Neural cell (in vitro differentiated cells): ENCODE results near the gene ADARB1. TPM values are rescaled to one million over a fixed set of nuclear protein-coding genes. Genes with fewer than 3 reads are reported as not detected.

Source experiments
- H2AFZ ChIP-seq: fragments of 200-600, 300-800 bp; sonication (generic), shearing (Covaris generic); 2 replicates; pipeline ENCODE4 v1.6.0; 2014; ENCODE audit warnings: low read depth, mild to moderate bottlenecking, antibody characterized with exemption, low read length, moderate library complexity
- H3F3A ChIP-seq: fragments of 200-600 bp; shearing (Covaris generic); 2 replicates; pipeline ENCODE4 v1.6.1; 2016; ENCODE audit warnings: mild to moderate bottlenecking, moderate library complexity, mixed read lengths, antibody characterized with exemption, low read length; ENCODE audit not compliant: insufficient read depth, poor library complexity, severe bottlenecking
- H3K27ac ChIP-seq: fragments of 200-600, 300-800 bp; sonication (generic), shearing (Covaris generic); 2 replicates; pipeline ENCODE4 v1.5.1; 2014; ENCODE audit warnings: mild to moderate bottlenecking, low read length, moderate library complexity
- H3K27me3 ChIP-seq: fragments of 300-800, 200-600 bp; sonication (generic), shearing (Covaris generic); 2 replicates; pipeline ENCODE4 v1.6.0; 2014; ENCODE audit warnings: mild to moderate bottlenecking, low read depth, low read length, moderate library complexity; ENCODE audit not compliant: insufficient read depth
- H3K36me3 ChIP-seq: fragments of 300-800, 200-600 bp; sonication (generic), shearing (Covaris generic); 2 replicates; pipeline ENCODE4 v1.5.1; 2014; ENCODE audit warnings: mild to moderate bottlenecking, antibody characterized with exemption, low read length, moderate library complexity; ENCODE audit not compliant: insufficient read depth
- H3K4me2 ChIP-seq: fragments of 300-800, 200-600 bp; sonication (generic), shearing (Covaris generic); 2 replicates; pipeline ENCODE4 v1.6.0; 2014; ENCODE audit warnings: mild to moderate bottlenecking, low read length
- H3K4me3 ChIP-seq: fragments of 300-800, 200-600 bp; sonication (generic), shearing (Covaris generic); 2 replicates; pipeline ENCODE4 v1.5.1; 2014; ENCODE audit warnings: mild to moderate bottlenecking, low read length, moderate library complexity
- H3K79me2 ChIP-seq: fragments of 200-600 bp; shearing (Covaris generic); replicated peaks from 2 replicates; pipeline ENCODE4 v1.6.0; 2014; ENCODE audit warnings: mild to moderate bottlenecking, low read length, moderate library complexity; ENCODE audit not compliant: insufficient read depth
- H3K9ac ChIP-seq: fragments of 300-800, 200-600 bp; sonication (generic), shearing (Covaris generic); 2 replicates; pipeline ENCODE4 v1.6.1; 2016; ENCODE audit warnings: mild to moderate bottlenecking, low read length, mixed read lengths
- H3K9me2 ChIP-seq: fragments of 200-600 bp; shearing (Covaris generic); 2 replicates; pipeline ENCODE4 v1.6.1; 2016; ENCODE audit warnings: mild to moderate bottlenecking, low read length, mixed read lengths; ENCODE audit not compliant: insufficient read depth
- H3K9me3 ChIP-seq: fragments of 200-600, 300-800 bp; sonication (generic), shearing (Covaris generic); 2 replicates; pipeline ENCODE4 v1.6.1; 2016; ENCODE audit warnings: mild to moderate bottlenecking, mixed run types, low read length, moderate library complexity, mixed read lengths
- H4K20me1 ChIP-seq: fragments of 200-600 bp; shearing (Covaris generic); 2 replicates; pipeline ENCODE4 v1.6.1; 2016; ENCODE audit warnings: mild to moderate bottlenecking, mixed run types; ENCODE audit not compliant: insufficient read depth
- EP300 ChIP-seq: fragments of 450-650 bp; conservative IDR thresholded peaks from 2 replicates; pipeline ENCODE4 v1.6.1; 2014; ENCODE audit warnings: antibody characterized with exemption, mild to moderate bottlenecking, moderate library complexity; ENCODE audit not compliant: poor library complexity, severe bottlenecking
- EZH2 ChIP-seq: fragments of 200-600, 300-800 bp; shearing (Covaris generic), sonication (generic); IDR thresholded peaks from 2 replicates; pipeline ENCODE4 v1.6.1; 2014; ENCODE audit warnings: antibody characterized with exemption, low read length, borderline replicate concordance, mild to moderate bottlenecking; ENCODE audit not compliant: insufficient read depth, poor library complexity, severe bottlenecking
- MXI1 ChIP-seq: fragments of 450-650 bp; conservative IDR thresholded peaks from 2 replicates; pipeline ENCODE4 v1.6.1; 2014; ENCODE audit warnings: antibody characterized with exemption, mild to moderate bottlenecking; ENCODE audit not compliant: poor library complexity, severe bottlenecking
- POLR2AphosphoS5 ChIP-seq: IDR thresholded peaks from 2 replicates; pipeline ENCODE4 v1.6.1; 2012
- RAD21 ChIP-seq: fragments of 450-650 bp; conservative IDR thresholded peaks from 2 replicates; pipeline ENCODE4 v1.6.1; 2014; ENCODE audit warnings: antibody characterized with exemption, mild to moderate bottlenecking, moderate library complexity
- SMC3 ChIP-seq: fragments of 450-650 bp; conservative IDR thresholded peaks from 2 replicates; pipeline ENCODE4 v1.6.1; 2014; ENCODE audit warnings: antibody characterized with exemption, mild to moderate bottlenecking, moderate library complexity; ENCODE audit not compliant: poor library complexity
- TAF1 ChIP-seq: IDR thresholded peaks from 2 replicates; pipeline ENCODE4 v1.6.1; 2012; ENCODE audit warnings: low read depth
- polyA plus RNA-seq: library from polyadenylated mRNA; depleted of rRNA; stranded (reverse); fragments of >200 nt; gene quantifications from 2 replicates; pipeline ENCODE4 v1.2.3, GENCODE V29; 2014
- TF ChIP-seq, protein P1 (sequence below): IDR thresholded peaks from 2 replicates; pipeline ENCODE4 v1.6.1; 2012; ENCODE audit warnings: borderline replicate concordance
- TF ChIP-seq, protein P2 (sequence below): fragments of 450-650 bp; IDR thresholded peaks from 2 replicates; pipeline ENCODE4 v1.5.1; 2014; ENCODE audit warnings: antibody characterized with exemption, mild to moderate bottlenecking, moderate library complexity; ENCODE audit not compliant: poor library complexity, severe bottlenecking

Gene ADARB1
- polyA plus RNA-seq, 1 donor from 2014 or later: 8.9 TPM

DNA sequence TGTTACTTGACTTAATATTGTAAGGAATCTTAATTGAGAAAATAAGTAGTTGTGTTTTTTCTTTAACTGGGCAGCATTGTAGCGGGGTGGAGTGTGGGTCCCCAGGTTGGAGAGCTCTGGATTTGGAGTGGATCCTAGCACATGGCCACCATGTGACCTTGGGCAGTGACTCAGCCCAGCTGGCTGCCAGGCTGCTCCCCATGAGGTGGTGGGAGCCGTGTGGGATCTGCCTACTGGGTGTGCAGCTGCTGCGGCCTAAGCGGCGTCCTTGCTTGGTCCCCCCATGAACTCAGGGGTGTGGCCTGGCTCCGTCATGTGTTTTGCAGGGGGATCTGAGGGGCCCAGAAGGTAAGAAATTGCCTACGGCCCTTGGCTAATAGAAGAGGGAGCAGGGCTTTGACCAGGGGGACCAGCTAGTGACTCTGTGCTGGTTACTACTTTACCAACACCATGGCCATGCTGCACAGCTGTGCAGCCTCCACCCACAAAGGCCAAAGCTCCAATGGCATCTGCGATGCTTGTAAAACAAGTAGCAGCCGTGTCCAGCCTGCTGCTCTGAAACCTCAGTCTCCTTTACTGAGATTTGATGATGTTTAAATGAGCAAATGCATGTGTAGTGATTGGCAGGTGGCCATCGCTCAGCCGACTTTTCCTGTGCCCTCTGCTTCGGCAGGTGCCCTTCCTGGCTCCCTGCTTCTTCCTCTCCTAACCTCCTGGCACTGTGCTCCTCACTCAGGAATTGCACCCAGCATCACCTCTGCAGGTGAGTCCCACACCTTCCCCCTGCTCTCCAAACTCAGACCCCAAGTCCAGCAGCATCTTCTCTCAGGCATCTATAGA lies 68.3 kb downstream of the ADARB1 start:
- H3K9ac ChIP-seq: no peak overlapping the region
- no peak overlapping the region for H2AFZ ChIP-seq
- no peak overlapping the region for H3K4me3 ChIP-seq
- TF ChIP-seq SMC3 (no peak), POLR2AphosphoS5 (no peak), EZH2 (no peak), EP300 (no peak), MXI1 (no peak), TAF1 (no peak), RAD21 (no peak)
- TF ChIP-seq, protein P1, sequence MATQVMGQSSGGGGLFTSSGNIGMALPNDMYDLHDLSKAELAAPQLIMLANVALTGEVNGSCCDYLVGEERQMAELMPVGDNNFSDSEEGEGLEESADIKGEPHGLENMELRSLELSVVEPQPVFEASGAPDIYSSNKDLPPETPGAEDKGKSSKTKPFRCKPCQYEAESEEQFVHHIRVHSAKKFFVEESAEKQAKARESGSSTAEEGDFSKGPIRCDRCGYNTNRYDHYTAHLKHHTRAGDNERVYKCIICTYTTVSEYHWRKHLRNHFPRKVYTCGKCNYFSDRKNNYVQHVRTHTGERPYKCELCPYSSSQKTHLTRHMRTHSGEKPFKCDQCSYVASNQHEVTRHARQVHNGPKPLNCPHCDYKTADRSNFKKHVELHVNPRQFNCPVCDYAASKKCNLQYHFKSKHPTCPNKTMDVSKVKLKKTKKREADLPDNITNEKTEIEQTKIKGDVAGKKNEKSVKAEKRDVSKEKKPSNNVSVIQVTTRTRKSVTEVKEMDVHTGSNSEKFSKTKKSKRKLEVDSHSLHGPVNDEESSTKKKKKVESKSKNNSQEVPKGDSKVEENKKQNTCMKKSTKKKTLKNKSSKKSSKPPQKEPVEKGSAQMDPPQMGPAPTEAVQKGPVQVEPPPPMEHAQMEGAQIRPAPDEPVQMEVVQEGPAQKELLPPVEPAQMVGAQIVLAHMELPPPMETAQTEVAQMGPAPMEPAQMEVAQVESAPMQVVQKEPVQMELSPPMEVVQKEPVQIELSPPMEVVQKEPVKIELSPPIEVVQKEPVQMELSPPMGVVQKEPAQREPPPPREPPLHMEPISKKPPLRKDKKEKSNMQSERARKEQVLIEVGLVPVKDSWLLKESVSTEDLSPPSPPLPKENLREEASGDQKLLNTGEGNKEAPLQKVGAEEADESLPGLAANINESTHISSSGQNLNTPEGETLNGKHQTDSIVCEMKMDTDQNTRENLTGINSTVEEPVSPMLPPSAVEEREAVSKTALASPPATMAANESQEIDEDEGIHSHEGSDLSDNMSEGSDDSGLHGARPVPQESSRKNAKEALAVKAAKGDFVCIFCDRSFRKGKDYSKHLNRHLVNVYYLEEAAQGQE: no peak
- TF ChIP-seq, protein P2, sequence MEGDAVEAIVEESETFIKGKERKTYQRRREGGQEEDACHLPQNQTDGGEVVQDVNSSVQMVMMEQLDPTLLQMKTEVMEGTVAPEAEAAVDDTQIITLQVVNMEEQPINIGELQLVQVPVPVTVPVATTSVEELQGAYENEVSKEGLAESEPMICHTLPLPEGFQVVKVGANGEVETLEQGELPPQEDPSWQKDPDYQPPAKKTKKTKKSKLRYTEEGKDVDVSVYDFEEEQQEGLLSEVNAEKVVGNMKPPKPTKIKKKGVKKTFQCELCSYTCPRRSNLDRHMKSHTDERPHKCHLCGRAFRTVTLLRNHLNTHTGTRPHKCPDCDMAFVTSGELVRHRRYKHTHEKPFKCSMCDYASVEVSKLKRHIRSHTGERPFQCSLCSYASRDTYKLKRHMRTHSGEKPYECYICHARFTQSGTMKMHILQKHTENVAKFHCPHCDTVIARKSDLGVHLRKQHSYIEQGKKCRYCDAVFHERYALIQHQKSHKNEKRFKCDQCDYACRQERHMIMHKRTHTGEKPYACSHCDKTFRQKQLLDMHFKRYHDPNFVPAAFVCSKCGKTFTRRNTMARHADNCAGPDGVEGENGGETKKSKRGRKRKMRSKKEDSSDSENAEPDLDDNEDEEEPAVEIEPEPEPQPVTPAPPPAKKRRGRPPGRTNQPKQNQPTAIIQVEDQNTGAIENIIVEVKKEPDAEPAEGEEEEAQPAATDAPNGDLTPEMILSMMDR: no peak
- H3K27ac ChIP-seq: no peak overlapping the region
- H3K27me3 ChIP-seq: no peaks in the 10 kb centered on the region
- H3F3A ChIP-seq: no peaks in the 10 kb centered on the region
- H3K36me3 ChIP-seq: no peaks in the 10 kb centered on the region
- no peaks in the 10 kb centered on the region for H3K9me2 ChIP-seq
- no peaks in the 10 kb centered on the region for H3K79me2 ChIP-seq
- no peak overlapping the region for H3K4me2 ChIP-seq
- H3K9me3 ChIP-seq: no peaks in the 10 kb centered on the region
- H4K20me1 ChIP-seq: no peaks in the 10 kb centered on the region

DNA sequence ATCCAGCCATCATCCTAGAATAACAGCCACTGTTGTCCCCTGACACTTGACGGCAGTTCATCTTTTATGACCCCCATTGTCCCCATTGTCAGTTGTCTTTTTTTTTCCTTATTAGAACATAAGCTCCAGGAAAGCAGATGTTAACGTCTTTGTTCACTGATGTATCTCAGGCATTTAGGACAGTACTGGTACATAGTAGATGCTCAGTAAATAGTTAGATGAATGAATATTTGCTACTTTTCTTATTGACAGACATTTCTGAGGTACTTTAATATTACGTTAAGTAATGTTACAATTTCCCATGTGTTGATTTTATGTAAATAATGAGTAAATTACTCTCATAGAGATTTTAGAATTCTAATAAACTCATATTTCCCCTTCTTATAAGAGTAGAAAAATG lies 69.5 kb downstream of the ADARB1 start:
- no peak overlapping the region for H3K27ac ChIP-seq
- H3K9me2 ChIP-seq: no peaks in the 10 kb centered on the region
- H4K20me1 ChIP-seq: no peaks in the 10 kb centered on the region
- H3K9me3 ChIP-seq: no peaks in the 10 kb centered on the region
- no peak overlapping the region for H3K9ac ChIP-seq
- H3K27me3 ChIP-seq: no peaks in the 10 kb centered on the region
- TF ChIP-seq, protein P2: no peak
- TF ChIP-seq RAD21 (no peak), EP300 (no peak), MXI1 (no peak), EZH2 (no peak)
- H3K36me3 ChIP-seq: no peaks in the 10 kb centered on the region
- no peak overlapping the region for H3K4me2 ChIP-seq
- H2AFZ ChIP-seq: no peak overlapping the region
- H3F3A ChIP-seq: no peaks in the 10 kb centered on the region
- H3K79me2 ChIP-seq: no peaks in the 10 kb centered on the region
- H3K4me3 ChIP-seq: no peak overlapping the region
